ENCODE data around the gene HTRA1.

The HTRA1 gene

GRCh38 chr10:122464250-122464510 is 2.8 kb downstream of the HTRA1 start:
- no peak overlapping the region for H3K9ac ChIP-seq (ENCODE audit: low read length)
- H3K27ac ChIP-seq (ENCODE audit: low read depth, low read length), result no peak overlapping the region
- no peak overlapping the region for H3K4me3 ChIP-seq (ENCODE audit: insufficient read depth, low read length, poor library complexity, severe bottlenecking)
- no peaks in the 10 kb centered on the region for H3K27me3 ChIP-seq (ENCODE audit: low read length)
- H3K4me2 ChIP-seq (ENCODE audit: low read depth, low read length, poor library complexity, severe bottlenecking), result no peak overlapping the region
- H3K9me3 ChIP-seq (ENCODE audit: insufficient read depth, low read length), result no peaks in the 10 kb centered on the region
- no peaks in the 10 kb centered on the region for H3K79me2 ChIP-seq (ENCODE audit: insufficient read depth, low read length)
- H3K9me2 ChIP-seq (replicated peaks; ENCODE audit: insufficient read depth, low read length), result no peaks in the 10 kb centered on the region
- H4K20me1 ChIP-seq (ENCODE audit: low read depth, low read length), result no peaks in the 10 kb centered on the region
- no peak overlapping the region for H2AFZ ChIP-seq (ENCODE audit: low read depth, low read length, severe bottlenecking)
- no peak for TF ChIP-seq CTCF (IDR thresholded peaks at IDR 0.05; ENCODE audit: insufficient read depth, low read length, poor library complexity, severe bottlenecking)
- no peak for TF ChIP-seq EZH2phosphoT487 (conservative IDR thresholded peaks at IDR 0.05; ENCODE audit: low read length)
- no peaks in the 10 kb centered on the region for H3K36me3 ChIP-seq (ENCODE audit: low read length)
- no peaks in the 10 kb centered on the region for H3F3A ChIP-seq (ENCODE audit: insufficient read depth)

DNA sequence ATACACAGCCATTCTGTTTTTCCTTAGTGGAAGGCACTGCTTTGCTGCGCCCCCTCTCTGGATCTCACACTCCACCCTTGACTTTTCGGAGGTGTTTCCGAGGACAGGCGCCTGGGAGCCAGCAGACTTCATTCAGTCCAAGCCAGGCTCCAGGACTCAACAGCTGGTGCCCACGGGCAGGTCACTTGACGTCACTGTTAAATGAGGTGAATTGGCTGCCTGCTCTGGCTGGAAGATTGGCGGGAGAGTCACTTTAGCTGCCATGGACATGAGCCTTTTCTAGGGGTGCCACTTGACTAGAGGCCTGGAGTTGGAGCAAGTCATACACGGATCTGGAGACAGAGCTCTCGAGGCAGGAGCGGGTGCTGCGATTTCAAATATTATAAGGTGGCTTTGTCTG is 3.2 kb downstream of the HTRA1 start:
- H4K20me1 ChIP-seq (ENCODE audit: low read depth, low read length), result no peaks in the 10 kb centered on the region
- H3K79me2 ChIP-seq (ENCODE audit: insufficient read depth, low read length), result no peaks in the 10 kb centered on the region
- no peak overlapping the region for H3K27ac ChIP-seq (ENCODE audit: low read depth, low read length)
- H3K9me3 ChIP-seq (ENCODE audit: insufficient read depth, low read length), result no peaks in the 10 kb centered on the region
- H3K27me3 ChIP-seq (ENCODE audit: low read length), result no peaks in the 10 kb centered on the region
- H3K36me3 ChIP-seq (ENCODE audit: low read length), result no peaks in the 10 kb centered on the region
- no peak overlapping the region for H3K4me2 ChIP-seq (ENCODE audit: low read depth, low read length, poor library complexity, severe bottlenecking)
- H3K9ac ChIP-seq (ENCODE audit: low read length), result no peak overlapping the region
- TF ChIP-seq CTCF (IDR thresholded peaks at IDR 0.05; ENCODE audit: insufficient read depth, low read length, poor library complexity, severe bottlenecking), result no peak
- no peak for TF ChIP-seq EZH2phosphoT487 (conservative IDR thresholded peaks at IDR 0.05; ENCODE audit: low read length)
- H3F3A ChIP-seq (ENCODE audit: insufficient read depth), result no peaks in the 10 kb centered on the region
- H3K4me3 ChIP-seq (ENCODE audit: insufficient read depth, low read length, poor library complexity, severe bottlenecking), result no peak overlapping the region
- no peak overlapping the region for H2AFZ ChIP-seq (ENCODE audit: low read depth, low read length, severe bottlenecking)
- no peaks in the 10 kb centered on the region for H3K9me2 ChIP-seq (replicated peaks; ENCODE audit: insufficient read depth, low read length)

DNA sequence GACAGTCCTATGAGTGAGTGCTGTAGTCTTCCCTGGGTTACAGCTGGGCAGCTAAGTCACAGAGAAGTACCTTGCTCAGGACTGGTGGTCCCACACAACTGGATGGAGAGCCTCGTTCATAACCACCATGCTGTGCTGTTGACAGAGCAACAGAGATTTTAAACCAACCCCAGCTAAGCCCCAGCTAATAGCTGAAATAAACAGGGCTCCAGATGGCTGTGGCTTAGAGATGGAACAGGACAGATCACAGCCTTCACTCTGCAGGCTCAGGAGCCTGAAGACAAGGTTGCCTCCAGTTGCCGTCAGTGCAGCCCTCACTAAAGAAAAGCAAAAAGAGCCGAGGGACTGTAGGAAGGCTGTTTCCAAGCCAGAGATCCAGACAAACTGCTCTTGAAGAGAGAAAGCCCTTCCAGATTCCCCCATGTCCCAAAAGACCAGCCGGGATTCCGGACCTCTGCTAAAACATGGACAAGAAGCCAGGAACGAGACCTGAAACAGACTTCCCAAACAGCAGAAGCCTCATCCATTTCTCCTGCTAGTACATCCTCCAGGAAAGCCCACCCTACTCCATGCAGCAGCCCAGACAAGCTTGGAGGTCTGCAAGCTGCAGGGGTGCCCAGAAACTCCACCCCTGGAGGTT is 4.2 kb downstream of the HTRA1 start:
- Histone ChIP-seq H3K27me3 (ENCODE audit: low read length) (no peaks in the 10 kb centered on the region), H3K4me3 (ENCODE audit: insufficient read depth, low read length, poor library complexity, severe bottlenecking) (no peak overlapping the region), H3F3A (ENCODE audit: insufficient read depth) (no peaks in the 10 kb centered on the region), H3K9ac (ENCODE audit: low read length) (no peak overlapping the region), H3K9me3 (ENCODE audit: insufficient read depth, low read length) (no peaks in the 10 kb centered on the region), H3K27ac (ENCODE audit: low read depth, low read length) (no peak overlapping the region), H3K79me2 (ENCODE audit: insufficient read depth, low read length) (no peaks in the 10 kb centered on the region), H3K9me2 (replicated peaks; ENCODE audit: insufficient read depth, low read length) (no peaks in the 10 kb centered on the region), H4K20me1 (ENCODE audit: low read depth, low read length) (no peaks in the 10 kb centered on the region), H2AFZ (ENCODE audit: low read depth, low read length, severe bottlenecking) (no peak overlapping the region), H3K4me2 (ENCODE audit: low read depth, low read length, poor library complexity, severe bottlenecking) (no peak overlapping the region), H3K36me3 (ENCODE audit: low read length) (no peaks in the 10 kb centered on the region)
- TF ChIP-seq CTCF (IDR thresholded peaks at IDR 0.05; ENCODE audit: insufficient read depth, low read length, poor library complexity, severe bottlenecking) (no peak), EZH2phosphoT487 (conservative IDR thresholded peaks at IDR 0.05; ENCODE audit: low read length) (no peak)

Measured in SU-DHL-6 (cell line).